ENCODE data around the gene B4GALT2. TPM values are rescaled to one million over a fixed set of nuclear protein-coding genes. Genes with fewer than 3 reads are reported as not detected.

The B4GALT2 gene
- total and polyA plus RNA-seq, 2 donors (not counting 3 experiments of a cell fraction or from before 2014, with no cell fraction given): 80.0 to 103 TPM

GRCh38 chr1:43991476-43992231 lies 12.6 kb downstream of the B4GALT2 start, which contains the start of gene CCDC24:
TSS of gene CCDC24 (plus strand) at chr1:43991599. CDS start at chr1:43991879, 280 bp downstream.
- FAIRE-seq (peak; percentile 77), DNase-seq (ENCODE audit: low read depth, low spot score) (peak; percentile 59)
- Histone ChIP-seq H3K9me1 (replicated peaks; ENCODE audit: control insufficient read depth, extremely low read depth, insufficient read depth, low read length) (no peaks in the 10 kb centered on the region), H2AFZ (ENCODE audit: low read depth, low read length) (peak within 1 kb of the TSS; percentile 58), H3K4me2 (ENCODE audit: insufficient read depth, low read length) (peak within 1 kb of the TSS; percentile 67), H3K4me3 (replicated peaks in 1 of 3; ENCODE audit: insufficient read depth in 1 of 3, low read depth in 1 of 3, low read length in 3 of 3) (peak within 1 kb of the TSS; percentile 39 to 55 (median 49)), H3K79me2 (ENCODE audit: control insufficient read depth, insufficient read depth, low read length) (no peaks in the 10 kb centered on the region), H4K20me1 (replicated peaks; ENCODE audit: control insufficient read depth, extremely low read depth, insufficient read depth, low read length) (no peaks in the 10 kb centered on the region), H3K4me1 (ENCODE audit: control insufficient read depth, extremely low read depth, insufficient read depth, low read length) (peaks cover 7% of the 10 kb centered on the region), H3K27ac (ENCODE audit: insufficient read depth, low read depth, low read length) (no peak within 1 kb of the TSS), H3K9ac (replicated peaks; ENCODE audit: extremely low read depth, insufficient read depth, low read length) (peak within 1 kb of the TSS; percentile 38), H3K36me3 (ENCODE audit: control insufficient read depth in 2 of 2, extremely low read depth in 1 of 2, insufficient read depth in 2 of 2, low read length in 2 of 2) (peaks cover 0 to 1% of the 10 kb centered on the region in 2 experiments), H3K27me3 (ENCODE audit: control insufficient read depth in 2 of 2, insufficient read depth in 2 of 2, low read length in 2 of 2) (no peaks in the 10 kb centered on the region), H3K9me3 (replicated peaks; ENCODE audit: control insufficient read depth, insufficient read depth, low read length) (no peaks in the 10 kb centered on the region)
- TF ChIP-seq GATA2 (IDR thresholded peaks at IDR 0.05; ENCODE audit: insufficient read depth, insufficient read length, low read depth, low read length) (no peak), FOS (IDR thresholded peaks at IDR 0.05; ENCODE audit: borderline replicate concordance, insufficient read depth, low read length) (no peak), MYC (IDR thresholded peaks at IDR 0.05; ENCODE audit: low read depth, low read length) (no peak), JUN (IDR thresholded peaks at IDR 0.05; ENCODE audit: borderline replicate concordance, insufficient read depth, insufficient read length, low read depth) (no peak), EZH2 (IDR thresholded peaks at IDR 0.05; ENCODE audit: borderline replicate concordance, low read depth, low read length, severe bottlenecking) (no peak), POLR2AphosphoS5 (IDR thresholded peaks at IDR 0.05; ENCODE audit: insufficient read depth, low read depth, low read length) (peak; percentile 39), POLR2A (IDR thresholded peaks at IDR 0.05; ENCODE audit: low read depth, low read length) (peak; percentile 41), MAX (IDR thresholded peaks at IDR 0.05; ENCODE audit: insufficient read depth, insufficient read length) (peak; percentile 11), CTCF (IDR thresholded peaks at IDR 0.05; ENCODE audit: extremely low read depth in 1 of 2, insufficient read depth in 1 of 2, low read depth in 1 of 2, low read length in 2 of 2) (no peak)
- no TSS peak for BruUV-seq (replicated peaks)
- dilution Hi-C loops (cut with MboI; ENCODE audit: extremely low pct_ligation_motif_present, low sequenced_read_pairs): no loop called here
- ChIA-PET POLR2A (no interaction called here), CTCF (interaction anchor here (0.7 to 3.3 kb wide), 6 partner anchors 11 to 228 kb away, joined by 3 to 14 read pairs (median 6); no protein-coding TSS in a partner anchor)
- intact Hi-C loops (cut with micrococcal nuclease): loop anchor here (1.0 to 5.0 kb wide), 3 partner anchors 11 to 229 kb away; partner anchors contain the start of gene SLC6A9

All from endothelial cell of umbilical vein (primary cell).